HEK293T (cell line): ENCODE measurements around the gene NANOS2.
"Not testable (repeated sequence)": the region's sequence is repeated elsewhere in the genome, so short reads cannot be mapped to it uniquely, and the experiment has no call there.

Experiments used
- CTCF ChIA-PET: fragments of 350-600 bp; formaldehyde crosslinking; extraction: SDS; loops from one replicate; lab custom pipeline; 2021; ENCODE audit warnings: antibody characterized with exemption, inconsistent platforms; lab: Yijun Ruan, JAX
- POLR2A ChIA-PET: fragments of 350-600 bp; formaldehyde crosslinking; extraction: SDS; loops from one replicate; lab custom pipeline; 2020; ENCODE audit warnings: antibody characterized with exemption, inconsistent platforms; lab: Yijun Ruan, JAX
- DNase-seq: peaks from one replicate; pipeline ENCODE4 v3.0.0; 2012; ENCODE audit warnings: mixed read lengths; ENCODE audit errors: extremely low spot score
- ARNT ChIP-seq: fragments of 450-650 bp; IDR thresholded peaks from 2 replicates; pipeline ENCODE4 v1.6.1; 2017; ENCODE audit warnings: mild to moderate bottlenecking
- BHLHE40 ChIP-seq: fragments of 450-650 bp; IDR thresholded peaks from 2 replicates; pipeline ENCODE4 v1.6.1; 2016; ENCODE audit warnings: mild to moderate bottlenecking, moderate library complexity, borderline replicate concordance
- CTBP1 ChIP-seq: fragments of 450-650 bp; IDR thresholded peaks from 2 replicates; pipeline ENCODE4 v1.6.1; 2016; ENCODE audit warnings: borderline replicate concordance
- ELF4 ChIP-seq: fragments of 450-650 bp; IDR thresholded peaks from 2 replicates; pipeline ENCODE4 v1.6.1; 2017; ENCODE audit warnings: antibody characterized with exemption
- FOXA1 ChIP-seq: fragments of 450-650 bp; IDR thresholded peaks from 2 replicates; pipeline ENCODE4 v1.6.1; 2016; ENCODE audit warnings: mild to moderate bottlenecking
- FOXK2 ChIP-seq: fragments of 450-650 bp; IDR thresholded peaks from 2 replicates; pipeline ENCODE4 v1.6.1; 2016; ENCODE audit warnings: mild to moderate bottlenecking
- FOXM1 ChIP-seq: fragments of 450-650 bp; IDR thresholded peaks from 2 replicates; pipeline ENCODE4 v1.6.1; 2017; ENCODE audit warnings: mild to moderate bottlenecking, borderline replicate concordance
- HDGF ChIP-seq: fragments of 450-650 bp; IDR thresholded peaks from 2 replicates; pipeline ENCODE4 v1.6.1; 2017; ENCODE audit warnings: antibody characterized with exemption, borderline replicate concordance
- L3MBTL2 ChIP-seq: fragments of 450-650 bp; conservative IDR thresholded peaks from 2 replicates; pipeline ENCODE4 v1.6.1; 2016; ENCODE audit warnings: mild to moderate bottlenecking
- LEF1 ChIP-seq: fragments of 450-650 bp; IDR thresholded peaks from 2 replicates; pipeline ENCODE4 v1.6.1; 2017; ENCODE audit warnings: mild to moderate bottlenecking, borderline replicate concordance
- NFRKB ChIP-seq: fragments of 450-650 bp; IDR thresholded peaks from 2 replicates; pipeline ENCODE4 v1.6.1; 2016; ENCODE audit warnings: mild to moderate bottlenecking, moderate library complexity
- PKNOX1 ChIP-seq: fragments of 450-650 bp; IDR thresholded peaks from 2 replicates; pipeline ENCODE4 v1.6.1; 2016
- SP1 ChIP-seq: fragments of 450-650 bp; IDR thresholded peaks from 2 replicates; pipeline ENCODE4 v1.6.1; 2017
- SUZ12 ChIP-seq: fragments of 450-650 bp; IDR thresholded peaks from 2 replicates; pipeline ENCODE4 v1.6.1; 2016; ENCODE audit warnings: mild to moderate bottlenecking
- TARDBP ChIP-seq: fragments of 450-650 bp; IDR thresholded peaks from 2 replicates; pipeline ENCODE4 v1.6.1; 2016
- ZNF384 ChIP-seq: fragments of 450-650 bp; IDR thresholded peaks from 2 replicates; pipeline ENCODE4 v1.6.1; 2016

The NANOS2 gene

DNA sequence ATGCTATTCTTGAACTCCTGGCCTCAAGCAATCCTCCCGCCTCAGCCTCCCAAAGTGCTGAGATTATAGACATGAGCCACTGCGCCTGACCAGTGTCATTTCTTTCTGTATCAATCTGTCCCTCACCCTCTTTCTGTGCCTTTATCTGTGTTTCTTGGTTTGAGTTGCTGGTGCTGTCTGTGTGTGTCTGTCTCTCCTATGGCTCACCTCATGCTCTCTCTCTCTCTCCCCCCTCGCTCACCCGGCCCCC lies 38.5 kb downstream of the NANOS2 start:
- ChIA-PET CTCF (no interaction called here), POLR2A (no interaction called here)
- no peak for DNase-seq
- TF ChIP-seq SP1 (no peak), PKNOX1 (no peak), BHLHE40 (no peak), FOXA1 (no peak), ELF4 (no peak), LEF1 (no peak), FOXK2 (no peak), TARDBP (no peak), ZNF384 (no peak), L3MBTL2 (no peak), NFRKB (no peak), FOXM1 (no peak), SUZ12 (no peak)

- CTCF ChIA-PET = no interaction called here
- POLR2A ChIA-PET = no interaction called here
These were observed 40.0 kb downstream of the NANOS2 start for GRCh38 chr19:45874620-45874966.

GRCh38 chr19:45873219-45873772 lies 41.3 kb downstream of the NANOS2 start:
- ChIA-PET CTCF (interaction anchor here (0.6 kb wide), 1 partner anchor 205 kb away, joined by 3 read pairs; no protein-coding TSS in a partner anchor), POLR2A (interaction anchor here (1.5 kb wide), 1 partner anchor 10 kb away, joined by 10 read pairs; the partner anchor contains the start of genes FOXA3 and SYMPK)
- no peak for DNase-seq
- TF ChIP-seq FOXA1 (no peak), NFRKB (no peak), LEF1 (no peak), SP1 (no peak), SUZ12 (no peak), TARDBP (no peak), ZNF384 (no peak), BHLHE40 (no peak), ELF4 (no peak), L3MBTL2 (no peak), FOXK2 (no peak), CTBP1 (no peak), FOXM1 (no peak), ARNT (no peak), PKNOX1 (no peak), HDGF (no peak)

More at GRCh38 chr19:45874620-45874966, 40.0 kb downstream of the NANOS2 start:
- TF ChIP-seq FOXM1 (no peak), BHLHE40 (no peak), SUZ12 (no peak), LEF1 (no peak), L3MBTL2 (no peak), ZNF384 (no peak), CTBP1 (no peak), ARNT (no peak), PKNOX1 (no peak), ELF4 (no peak)
- no peak for DNase-seq

GRCh38 chr19:45872095-45872919 lies 42.3 kb downstream of the NANOS2 start:
- CTCF ChIA-PET = interaction anchor here (0.6 kb wide), 1 partner anchor 206 kb away, joined by 3 read pairs; no protein-coding TSS in a partner anchor
- POLR2A ChIA-PET = interaction anchor here (1.5 kb wide), 1 partner anchor 9 kb away, joined by 10 read pairs; the partner anchor contains the start of genes FOXA3 and SYMPK
- TF ChIP-seq LEF1 = no peak

GRCh38 chr19:45870798-45871197 lies 43.8 kb downstream of the NANOS2 start:
- CTCF ChIA-PET = no interaction called here
- no peak for DNase-seq
- TF ChIP-seq BHLHE40 (no peak), HDGF (no peak), ZNF384 (no peak), ELF4 (no peak), PKNOX1 (no peak), TARDBP (no peak), CTBP1 (no peak), LEF1 (no peak), L3MBTL2 (no peak), FOXA1 (no peak), SP1 (no peak), FOXM1 (no peak), ARNT (no peak), FOXK2 (no peak), NFRKB (no peak), SUZ12 (no peak)
- POLR2A ChIA-PET = interaction anchor here (1.0 kb wide), 1 partner anchor 33 kb away, joined by 3 read pairs; no protein-coding TSS in a partner anchor

More at GRCh38 chr19:45872095-45872919, 42.3 kb downstream of the NANOS2 start:
- no peak for DNase-seq

DNA sequence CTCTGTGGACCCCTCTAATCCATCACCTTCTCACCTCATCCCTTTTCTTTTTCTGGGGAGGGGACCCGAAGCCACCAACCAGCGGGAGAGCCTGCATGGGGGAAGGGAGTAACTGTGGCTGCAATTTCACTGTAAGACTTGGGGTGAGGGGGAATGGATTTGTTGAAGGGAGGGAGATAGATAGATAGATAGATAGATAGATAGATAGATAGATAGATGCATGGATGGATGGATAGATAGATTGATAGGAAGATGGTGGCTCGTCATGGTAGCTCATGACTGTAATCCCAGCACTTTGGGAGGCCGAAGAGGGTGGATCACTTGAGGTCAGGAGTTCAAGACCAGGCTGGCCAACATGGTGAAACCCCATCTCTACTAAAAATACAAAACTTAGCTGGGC lies 47.3 kb downstream of the NANOS2 start:
- POLR2A ChIA-PET, DNase-seq, CTCF ChIA-PET: not testable (repeated sequence)
